Stimulated activated CD4-positive, alpha-beta T cell treated with anti-CD3 and anti-CD28 coated beads, Interleukin-1b, Interleukin-23, amount 100 ng/mL, for 1 hour (primary cell): ENCODE results near the gene PNMT.

ENCODE experiments used
- DNase-seq, 2 donors: peaks; one replicate each; pipeline ENCODE4 v3.0.0-alpha.2; 2020; ENCODE audit warnings: low read depth in 2 of 2

The PNMT gene

GRCh38 chr17:39653662-39654331 lies 14.5 kb upstream of the PNMT start:
- DNase-seq: peak; percentile 60 to 78

DNA sequence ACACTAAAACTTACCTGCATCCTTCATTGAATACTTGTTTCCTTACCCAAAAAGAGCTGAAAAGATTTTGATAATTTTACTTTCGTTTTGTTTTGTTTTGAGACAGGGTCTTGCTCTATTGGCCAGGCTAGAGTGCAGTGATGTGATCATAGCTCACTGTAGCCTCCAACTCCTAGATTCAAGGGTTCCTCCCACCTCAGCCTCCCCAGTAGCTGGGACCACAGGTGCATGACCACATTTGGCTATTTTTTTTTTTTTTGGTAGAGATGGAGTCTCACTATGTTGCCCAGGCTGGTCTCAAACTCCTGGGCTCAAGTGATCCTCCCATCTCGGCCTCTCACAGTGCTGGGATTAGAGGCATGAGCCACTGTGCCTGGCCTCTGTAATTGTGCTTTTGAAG lies 13.1 kb upstream of the PNMT start:
- no peak for DNase-seq

- no peak for DNase-seq
Observed at GRCh38 chr17:39658346-39658745, 9.9 kb upstream of the PNMT start.

DNA sequence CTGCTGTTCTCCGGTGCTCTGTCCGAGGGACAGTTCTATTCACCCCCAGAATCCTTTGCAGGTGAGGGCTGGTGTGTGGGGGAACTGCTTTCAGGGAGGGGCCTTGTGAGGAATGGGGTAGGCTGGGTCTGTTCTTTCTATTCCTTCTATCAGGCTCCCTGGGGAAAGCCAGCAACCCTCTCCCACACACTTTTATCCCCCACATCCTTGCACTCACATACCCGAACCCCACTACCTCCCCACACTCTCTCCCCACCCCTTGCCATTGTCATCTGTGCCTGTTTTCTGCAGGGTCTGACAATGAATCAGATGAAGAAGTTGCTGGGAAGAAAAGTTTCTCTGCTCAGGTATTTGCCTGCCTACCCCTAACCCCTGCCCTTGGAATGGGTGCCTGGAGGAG lies 9.5 kb upstream of the PNMT start:
- DNase-seq: no peak

GRCh38 chr17:39659279-39660010 lies 8.8 kb upstream of the PNMT start:
- DNase-seq: no peak

GRCh38 chr17:39660011-39660360 lies 8.3 kb upstream of the PNMT start:
- no peak for DNase-seq

DNA sequence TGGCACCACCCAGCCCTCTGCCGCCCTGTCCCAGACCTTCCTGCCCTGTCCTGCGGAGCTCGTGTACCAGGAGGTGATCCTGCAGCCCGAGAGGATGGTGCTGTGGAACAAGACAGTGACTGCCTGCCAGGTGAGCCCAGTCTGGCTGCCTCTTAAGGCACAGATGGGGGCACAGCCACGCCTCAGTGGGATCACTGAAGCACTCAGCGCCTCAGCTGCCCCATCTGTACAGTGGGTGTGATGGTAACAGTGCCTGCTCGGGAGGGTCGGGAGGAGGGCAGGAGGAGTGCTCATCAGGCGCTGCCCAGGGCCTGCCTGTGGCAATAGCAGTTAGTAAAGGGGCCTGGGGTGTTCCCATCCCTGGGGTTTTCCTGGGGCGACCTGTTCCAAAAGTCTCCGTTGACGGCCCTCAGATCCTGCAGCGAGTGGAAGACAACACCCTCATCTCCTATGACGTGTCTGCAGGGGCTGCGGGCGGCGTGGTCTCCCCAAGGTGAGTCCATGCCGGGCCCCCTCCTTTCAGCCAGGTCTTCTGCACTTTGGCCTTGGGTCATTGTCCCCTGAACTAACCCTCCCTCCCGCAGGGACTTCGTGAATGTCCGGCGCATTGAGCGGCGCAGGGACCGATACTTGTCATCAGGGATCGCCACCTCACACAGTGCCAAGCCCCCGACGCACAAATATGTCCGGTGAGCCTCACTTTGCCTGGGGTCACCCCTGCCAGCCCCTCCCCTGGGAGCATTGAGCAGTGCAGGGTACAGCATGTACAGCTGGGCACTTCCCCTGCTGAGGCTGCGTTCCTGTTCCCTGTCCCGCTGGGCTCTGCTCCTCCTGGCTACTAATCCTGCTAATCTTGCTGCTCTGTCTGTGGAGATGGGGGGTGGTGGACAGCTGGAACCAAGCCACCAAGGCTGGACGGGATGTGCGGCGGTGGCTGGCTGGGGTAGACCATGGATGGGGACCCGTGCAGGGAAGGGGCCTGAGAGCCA lies 7.6 kb upstream of the PNMT start:
- no peak for DNase-seq

GRCh38 chr17:39661744-39662541 lies 6.3 kb upstream of the PNMT start:
- DNase-seq: no peak

GRCh38 chr17:39662551-39663339 lies 5.5 kb upstream of the PNMT start:
- no peak for DNase-seq

GRCh38 chr17:39663340-39663687 lies 4.9 kb upstream of the PNMT start:
- DNase-seq: no peak

DNA sequence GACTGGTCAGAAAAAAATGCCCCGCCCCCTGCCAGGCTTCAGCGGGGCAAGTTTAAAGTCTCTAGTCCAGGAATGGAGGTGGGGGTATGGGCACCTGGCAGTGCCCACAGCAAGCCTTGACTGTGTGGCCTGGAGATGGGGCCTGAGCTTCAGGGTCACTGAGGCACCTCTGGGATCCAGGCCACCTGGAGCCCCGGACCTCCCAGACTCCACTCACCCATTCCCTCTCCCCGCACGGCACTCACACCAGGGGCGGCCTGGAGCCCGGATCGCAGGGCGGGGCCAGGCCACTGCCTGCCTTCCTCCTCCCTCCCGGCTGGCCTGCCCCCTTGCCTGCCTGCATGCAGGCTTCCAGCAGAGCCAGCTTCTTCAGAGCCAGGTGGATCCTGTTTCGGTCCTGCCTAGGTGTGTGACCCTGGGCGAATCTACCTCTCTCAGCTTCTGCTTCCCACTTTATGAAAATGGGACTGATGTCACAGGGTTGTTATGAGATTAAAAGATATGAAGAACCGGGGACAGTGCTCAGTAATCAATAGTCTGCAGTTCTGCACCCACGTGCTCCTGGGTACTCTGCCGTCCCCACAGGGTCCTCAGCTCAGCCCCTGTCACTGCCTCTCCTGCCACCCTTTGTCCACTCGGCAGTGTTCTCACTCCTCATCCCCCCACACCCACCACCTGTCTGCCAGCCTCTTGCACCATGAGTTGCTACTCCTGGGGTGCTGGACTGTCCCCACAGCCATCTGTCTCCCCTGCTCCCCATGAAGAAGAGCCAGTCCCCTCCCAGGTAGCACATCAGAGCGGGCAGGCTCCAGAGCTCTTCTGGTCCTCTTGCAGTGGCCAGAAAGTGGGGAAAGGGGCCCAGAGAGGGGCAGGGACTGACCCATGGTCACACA lies 4.3 kb upstream of the PNMT start:
- no peak for DNase-seq

DNA sequence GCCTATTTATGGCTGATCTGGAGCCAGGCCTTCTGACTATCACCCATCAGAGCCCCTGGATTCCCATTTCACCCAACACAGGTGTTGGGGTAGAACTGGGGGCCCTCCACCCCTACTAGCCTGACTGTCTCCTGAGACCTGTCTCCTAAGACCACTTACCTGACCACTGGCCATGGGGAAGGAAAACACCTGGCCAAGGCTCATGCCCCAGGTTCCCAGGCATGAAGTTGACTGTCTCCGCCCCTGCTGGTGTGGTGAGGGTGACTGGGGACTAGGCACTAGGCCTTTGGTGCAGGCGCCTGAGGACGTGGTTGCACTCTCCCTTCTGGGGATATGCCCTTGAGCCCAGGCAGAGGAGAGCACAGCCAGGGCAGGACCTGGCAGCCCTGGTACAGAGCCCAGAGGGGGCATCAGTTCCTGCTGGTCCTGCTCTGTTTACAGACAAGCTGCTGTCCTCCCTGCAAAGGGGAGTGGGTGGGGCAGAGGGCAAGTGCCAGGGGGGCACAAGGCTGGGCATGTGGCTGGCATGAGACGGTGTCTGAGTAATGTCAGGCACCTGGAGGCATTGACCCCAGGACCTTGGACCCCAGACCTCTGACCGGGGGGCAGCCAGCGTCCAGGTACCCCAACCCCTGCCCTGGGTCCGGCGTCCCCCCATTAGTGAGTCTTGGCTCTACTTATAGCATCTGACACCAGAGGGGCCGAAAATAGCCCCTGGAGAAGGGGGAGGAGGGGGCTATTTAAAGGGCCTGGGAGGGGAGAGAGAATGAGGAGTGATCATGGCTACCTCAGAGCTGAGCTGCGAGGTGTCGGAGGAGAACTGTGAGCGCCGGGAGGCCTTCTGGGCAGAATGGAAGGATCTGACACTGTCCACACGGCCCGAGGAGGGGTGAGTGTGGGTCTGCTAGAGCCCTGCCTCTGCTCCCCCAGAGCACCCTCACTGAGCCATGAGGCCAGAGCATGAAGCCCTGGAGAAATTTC lies 3.4 kb upstream of the PNMT start, which contains the start of gene TCAP:
Gene TCAP, plus strand, starts transcription at position 769 of the 981 bp plus-strand sequence. Its CDS starts 11 bp downstream, at position 780.
- no peak for DNase-seq

- DNase-seq: no peak
Observed at GRCh38 chr17:39665642-39666224, 2.5 kb upstream of the PNMT start.

GRCh38 chr17:39666231-39666600 lies 2.0 kb upstream of the PNMT start:
- no peak for DNase-seq

DNA sequence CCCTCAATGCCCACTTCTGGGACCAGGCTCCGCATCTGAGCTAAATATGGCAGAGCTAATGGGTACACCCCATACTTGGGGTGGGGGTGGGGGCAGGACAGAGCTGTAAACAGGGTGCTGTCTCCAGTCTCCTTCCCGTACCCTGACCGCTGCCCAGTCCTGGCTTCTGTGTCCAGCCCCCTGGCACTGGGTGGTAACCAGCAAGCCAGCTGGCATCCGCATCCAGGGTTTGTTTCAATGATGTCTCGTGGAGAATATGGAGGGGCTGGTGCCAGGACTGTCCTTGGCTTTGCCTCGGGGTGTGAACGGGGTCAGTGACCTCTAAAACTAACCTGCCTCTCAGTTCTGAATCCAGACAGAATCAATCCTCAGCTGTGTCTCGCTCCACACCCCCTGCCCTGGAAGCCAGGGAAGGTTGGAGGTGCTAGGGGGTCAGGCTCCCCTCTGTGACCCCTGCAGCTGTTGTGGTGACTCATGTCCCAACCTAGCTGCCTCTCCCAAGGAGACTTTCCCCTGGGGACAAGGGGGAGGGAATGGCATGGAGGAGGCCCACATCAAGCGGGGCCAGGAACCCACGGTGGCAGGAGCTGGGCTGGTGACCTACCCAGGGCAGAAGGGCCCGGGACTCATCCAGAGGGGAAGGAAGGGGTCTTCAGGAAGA lies 1.5 kb upstream of the PNMT start:
- DNase-seq: no peak

DNA sequence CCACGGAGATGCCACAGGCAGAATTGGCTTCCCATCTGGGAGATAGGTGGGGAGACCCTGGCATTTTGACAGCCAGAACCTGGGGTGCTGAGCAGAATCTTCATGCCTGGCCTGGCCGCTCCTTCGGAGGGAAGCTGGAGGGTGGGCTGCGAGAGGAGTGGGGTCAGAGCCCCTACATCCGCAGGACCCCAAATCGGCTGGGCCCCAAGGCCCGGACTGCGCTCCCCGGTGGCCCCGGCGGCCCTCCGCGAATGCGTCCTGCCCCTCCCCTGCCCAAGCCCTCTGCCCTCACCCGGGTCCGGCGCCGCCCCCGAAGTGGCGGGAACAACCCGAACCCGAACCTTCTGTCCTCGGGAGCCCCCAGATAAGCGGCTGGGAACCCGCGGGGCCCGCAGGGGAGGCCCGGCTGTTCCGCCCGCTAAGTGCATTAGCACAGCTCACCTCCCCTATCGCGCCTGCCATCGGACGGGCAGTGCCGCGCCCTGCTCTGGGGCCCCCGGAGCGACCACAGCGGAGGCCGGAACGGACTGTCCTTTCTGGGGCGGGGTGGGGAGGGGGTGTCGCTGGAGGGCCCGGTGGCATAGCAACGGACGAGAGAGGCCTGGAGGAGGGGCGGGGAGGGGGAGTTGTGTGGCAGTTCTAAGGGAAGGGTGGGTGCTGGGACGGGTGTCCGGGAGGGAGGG lies 850 bp upstream of the PNMT start:
- no peak for DNase-seq
